H9 (cell line): ENCODE results near the gene NYAP1. TPM values are rescaled to one million over a fixed set of nuclear protein-coding genes. Genes with fewer than 3 reads are reported as not detected.

Experiments
- DNase-seq: peaks from one replicate; pipeline ENCODE4 v3.0.0-alpha.2; 2017
- H2AFZ ChIP-seq: one replicate; pipeline ENCODE4 v1.6.1; 2013; ENCODE audit warnings: mild to moderate bottlenecking, low read length, control low read depth, moderate library complexity
- H2AK5ac ChIP-seq: 2 replicates; pipeline ENCODE4 v1.6.1; 2013; ENCODE audit warnings: low read length, control low read depth, mixed read lengths; ENCODE audit not compliant: insufficient read length
- H2BK120ac ChIP-seq: one replicate; pipeline ENCODE4 v1.6.1; 2013; ENCODE audit warnings: low read depth, mild to moderate bottlenecking, low read length, control low read depth, inconsistent platforms; ENCODE audit not compliant: poor library complexity, severe bottlenecking
- H2BK12ac ChIP-seq: 2 replicates; pipeline ENCODE4 v1.6.1; 2013; ENCODE audit warnings: low read length, control low read depth, mixed read lengths, low read depth; ENCODE audit not compliant: insufficient read length
- H2BK15ac ChIP-seq: 2 replicates; pipeline ENCODE4 v1.6.1; 2013; ENCODE audit warnings: low read depth, low read length, control low read depth
- H2BK20ac ChIP-seq: one replicate; pipeline ENCODE4 v1.6.1; 2013; ENCODE audit warnings: low read depth, mild to moderate bottlenecking, low read length, control low read depth, inconsistent platforms; ENCODE audit not compliant: poor library complexity, severe bottlenecking
- H2BK5ac ChIP-seq: 2 replicates; pipeline ENCODE4 v1.6.1; 2013; ENCODE audit warnings: low read length, control low read depth, mixed read lengths; ENCODE audit not compliant: insufficient read length
- H3K14ac ChIP-seq: 2 replicates; pipeline ENCODE4 v1.6.1; 2013; ENCODE audit warnings: low read length, control low read depth; ENCODE audit not compliant: insufficient read depth
- H3K18ac ChIP-seq: 2 replicates; pipeline ENCODE4 v1.6.1; 2013; ENCODE audit warnings: low read depth, mild to moderate bottlenecking, mixed read lengths, low read length, control low read depth; ENCODE audit not compliant: insufficient read length
- H3K23ac ChIP-seq: 2 replicates; pipeline ENCODE4 v1.6.1; 2013; ENCODE audit warnings: low read length, control low read depth, mixed read lengths, low read depth; ENCODE audit not compliant: insufficient read length
- H3K23me2 ChIP-seq: 2 replicates; pipeline ENCODE4 v1.6.1; 2013; ENCODE audit warnings: low read depth, mild to moderate bottlenecking, mixed read lengths, low read length, control low read depth; ENCODE audit not compliant: insufficient read length, poor library complexity, severe bottlenecking
- H3K27ac ChIP-seq: 2 replicates; pipeline ENCODE4 v1.5.1; 2013; ENCODE audit warnings: low read length, control low read depth, mixed read lengths, low read depth; ENCODE audit not compliant: insufficient read length
- H3K27me3 ChIP-seq: 2 replicates; pipeline ENCODE4 v1.6.1; 2013; ENCODE audit warnings: low read length, control low read depth, inconsistent platforms; ENCODE audit not compliant: insufficient read depth
- H3K4ac ChIP-seq: 2 replicates; pipeline ENCODE4 v1.6.1; 2013; ENCODE audit warnings: low read depth, mild to moderate bottlenecking, control low read depth, inconsistent platforms, low read length, moderate library complexity
- H3K4me1 ChIP-seq: 2 replicates; pipeline ENCODE4 v1.6.1; 2013; ENCODE audit warnings: low read length, control low read depth, inconsistent platforms; ENCODE audit not compliant: insufficient read depth
- H3K4me2 ChIP-seq: 2 replicates; pipeline ENCODE4 v1.6.1; 2013; ENCODE audit warnings: low read length, control low read depth, mixed read lengths; ENCODE audit not compliant: insufficient read length, insufficient read depth
- H3K56ac ChIP-seq: 2 replicates; pipeline ENCODE4 v1.6.1; 2013; ENCODE audit warnings: low read depth, mild to moderate bottlenecking, mixed read lengths, low read length, control low read depth; ENCODE audit not compliant: insufficient read length
- H3K79me1 ChIP-seq: 2 replicates; pipeline ENCODE4 v1.6.1; 2013; ENCODE audit warnings: low read depth, mild to moderate bottlenecking, moderate library complexity, low read length, control low read depth, inconsistent platforms; ENCODE audit not compliant: insufficient read depth, poor library complexity, severe bottlenecking
- H3K79me2 ChIP-seq: 2 replicates; pipeline ENCODE4 v1.6.1; 2013; ENCODE audit warnings: low read length, control low read depth, inconsistent platforms; ENCODE audit not compliant: insufficient read depth
- H3K9ac ChIP-seq: 2 replicates; pipeline ENCODE4 v1.6.1; 2013; ENCODE audit warnings: low read length, control low read depth, mixed read lengths; ENCODE audit not compliant: insufficient read length; ENCODE audit errors: extremely low read depth
- H3K9me3 ChIP-seq: one replicate; pipeline ENCODE4 v1.6.1; 2013; ENCODE audit warnings: low read depth, low read length, inconsistent platforms; ENCODE audit not compliant: control insufficient read depth
- H3T11ph ChIP-seq: one replicate; pipeline ENCODE4 v1.6.1; 2013; ENCODE audit warnings: mild to moderate bottlenecking, low read length, control low read depth, inconsistent platforms
- H4K20me1 ChIP-seq: one replicate; pipeline ENCODE4 v1.6.1; 2013; ENCODE audit not compliant: control insufficient read depth, insufficient read length, insufficient read depth
- H4K5ac ChIP-seq: 2 replicates; pipeline ENCODE4 v1.6.1; 2013; ENCODE audit warnings: low read depth, mild to moderate bottlenecking, mixed read lengths, low read length, control low read depth; ENCODE audit not compliant: insufficient read length
- H4K8ac ChIP-seq: replicated peaks from 2 replicates; pipeline ENCODE4 v1.6.1; 2013; ENCODE audit warnings: low read length, control low read depth, mixed read lengths, low read depth; ENCODE audit not compliant: insufficient read length
- H4K91ac ChIP-seq: 2 replicates; pipeline ENCODE4 v1.6.1; 2013; ENCODE audit warnings: low read depth, mild to moderate bottlenecking, moderate library complexity, mixed read lengths, low read length, control low read depth; ENCODE audit not compliant: insufficient read length
- H3K27ac Mint-ChIP-seq, 3 experiments: 2 replicates in 2 of 3; 3 replicates in 1 of 3; pipeline ENCODE4 v1.8.0; 2020 to 2021; ENCODE audit warnings: mixed read lengths in 3 of 3, mild to moderate bottlenecking in 1 of 3, moderate library complexity in 1 of 3
- H3K27me3 Mint-ChIP-seq: 2 replicates; pipeline ENCODE4 v1.8.0; 2021; ENCODE audit warnings: low read depth, mild to moderate bottlenecking, moderate library complexity, mixed read lengths
- H3K36me3 Mint-ChIP-seq, 3 experiments: 2 replicates in 2 of 3; 3 replicates in 1 of 3; pipeline ENCODE4 v1.8.0; 2020 to 2021; ENCODE audit warnings: low read depth in 3 of 3, mixed read lengths in 3 of 3; ENCODE audit not compliant: insufficient read depth in 1 of 3
- H3K4me1 Mint-ChIP-seq, 2 experiments: 2 replicates each; pipeline ENCODE4 v1.8.0; 2020; ENCODE audit warnings: mixed read lengths in 2 of 2
- H3K4me3 Mint-ChIP-seq, 2 experiments: 2 replicates in 1 of 2; 3 replicates in 1 of 2; pipeline ENCODE4 v1.8.0; 2020 to 2021; ENCODE audit warnings: mild to moderate bottlenecking in 2 of 2, mixed read lengths in 2 of 2, moderate library complexity in 1 of 2
- H3K9me3 Mint-ChIP-seq, 2 experiments: 2 replicates in 1 of 2; 3 replicates in 1 of 2; pipeline ENCODE4 v1.8.0; 2020; ENCODE audit warnings: mild to moderate bottlenecking in 2 of 2, mixed read lengths in 2 of 2, moderate library complexity in 1 of 2
- WGBS: extraction: QIAGEN DNeasy Blood & Tissue Kit; methylation state at CpG from one replicate; pipeline ENCODE4 v1.1.7; 2013; ENCODE audit warnings: missing lambda C conversion rate, low lambda C conversion rate, mixed read lengths; ENCODE audit not compliant: insufficient read length; ENCODE audit errors: extremely low coverage; 5-methylcytosine and 5-hydroxymethylcytosine counted together
- total RNA-seq: library from RNA; stranded (reverse); gene quantifications from 2 replicates; pipeline ENCODE4 v1.2.1, GENCODE V29; 2021
- TF ChIP-seq, protein P1 (sequence below): fragments of 200-600 bp; sonication (generic); conservative IDR thresholded peaks from 3 replicates; pipeline ENCODE4 v1.8.0; 2021; ENCODE audit warnings: antibody characterized with exemption, mild to moderate bottlenecking

Gene NYAP1
- total RNA-seq, 1 experiment from 2014 or later: 3.2 TPM

DNA sequence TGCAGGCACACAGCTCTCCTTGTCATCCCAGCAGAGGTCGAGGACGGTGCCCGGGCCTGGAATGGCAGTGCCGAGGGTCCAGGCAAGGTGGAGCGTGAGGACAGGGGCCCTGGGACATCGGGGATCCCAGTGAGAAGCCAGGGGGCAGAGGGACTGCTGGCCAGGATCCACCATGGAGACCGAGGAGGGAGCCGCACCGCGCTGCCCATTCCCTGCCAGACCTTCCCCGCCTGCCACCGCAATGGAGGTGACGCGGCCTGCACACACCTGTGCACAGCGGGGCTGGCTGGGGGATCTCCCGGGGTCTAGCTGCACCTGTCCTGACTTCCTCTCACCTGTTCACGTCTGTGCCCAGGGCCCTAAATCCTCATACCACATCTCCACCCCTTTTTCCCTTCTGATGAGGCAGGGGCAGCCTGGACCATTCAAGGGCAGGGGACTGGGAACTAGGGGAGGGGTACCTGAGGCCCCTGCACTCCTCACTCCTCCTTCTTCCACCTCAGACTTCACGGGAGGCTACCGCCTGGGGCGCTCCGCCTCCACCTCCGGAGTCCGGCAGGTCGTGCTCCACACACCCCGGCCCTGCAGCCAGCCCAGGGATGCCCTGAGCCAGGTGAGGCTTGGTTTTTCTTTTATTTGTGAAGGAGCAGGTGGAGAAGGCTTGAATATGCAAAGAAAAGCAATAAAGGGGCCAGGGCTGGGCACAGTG lies 6.9 kb downstream of the NYAP1 start:
- Histone ChIP-seq H2BK120ac (no peak overlapping the region), H3K14ac (peak overlapping the region; percentile 14; the same call in 1 of the 2 replicates), H4K91ac (no peak overlapping the region), H2BK5ac (no peak overlapping the region), H3K23ac (no peak overlapping the region), H4K5ac (no peak overlapping the region), H3K18ac (peak overlapping the region; percentile 38), H3T11ph (no peak overlapping the region), H3K79me2 (no peaks in the 10 kb centered on the region), H3K9ac (no peak overlapping the region), H3K23me2 (peaks cover 3% of the 10 kb centered on the region), H2BK20ac (no peak overlapping the region), H3K27me3 (no peaks in the 10 kb centered on the region; the same call in 1 of the 2 replicates), H2AK5ac (no peak overlapping the region), H3K27ac (no peak overlapping the region), H3K56ac (no peak overlapping the region), H4K20me1 (no peaks in the 10 kb centered on the region), H2BK12ac (no peak overlapping the region), H4K8ac (no peak overlapping the region), H3K4ac (no peak overlapping the region), H3K9me3 (no peaks in the 10 kb centered on the region), H2AFZ (no peak overlapping the region), H2BK15ac (no peak overlapping the region), H3K79me1 (no peaks in the 10 kb centered on the region), H3K4me2 (no peak overlapping the region), H3K4me1 (0 out of 2 replicates have a peak, but pooled peaks cover 2% of the 10 kb centered on the region)
- Mint-ChIP-seq H3K9me3 (no peaks in the 10 kb centered on the region), H3K36me3 (peaks cover 0 to 12% (median 3%) of the 10 kb centered on the region in 3 experiments; a peak in 2 of 7 replicates), H3K27me3 (peaks cover 19% of the 10 kb centered on the region), H3K4me3 (no peak overlapping the region), H3K4me1 (peaks cover 17 to 45% of the 10 kb centered on the region in 2 experiments), H3K27ac (peak overlapping the region in 1 of 3 experiments; percentile 25; a peak in 1 of 7 replicates)
- WGBS: no CpG with 5 or more reads among the region's 25 CpGs
- DNase-seq: no peak
- TF ChIP-seq, protein P1, sequence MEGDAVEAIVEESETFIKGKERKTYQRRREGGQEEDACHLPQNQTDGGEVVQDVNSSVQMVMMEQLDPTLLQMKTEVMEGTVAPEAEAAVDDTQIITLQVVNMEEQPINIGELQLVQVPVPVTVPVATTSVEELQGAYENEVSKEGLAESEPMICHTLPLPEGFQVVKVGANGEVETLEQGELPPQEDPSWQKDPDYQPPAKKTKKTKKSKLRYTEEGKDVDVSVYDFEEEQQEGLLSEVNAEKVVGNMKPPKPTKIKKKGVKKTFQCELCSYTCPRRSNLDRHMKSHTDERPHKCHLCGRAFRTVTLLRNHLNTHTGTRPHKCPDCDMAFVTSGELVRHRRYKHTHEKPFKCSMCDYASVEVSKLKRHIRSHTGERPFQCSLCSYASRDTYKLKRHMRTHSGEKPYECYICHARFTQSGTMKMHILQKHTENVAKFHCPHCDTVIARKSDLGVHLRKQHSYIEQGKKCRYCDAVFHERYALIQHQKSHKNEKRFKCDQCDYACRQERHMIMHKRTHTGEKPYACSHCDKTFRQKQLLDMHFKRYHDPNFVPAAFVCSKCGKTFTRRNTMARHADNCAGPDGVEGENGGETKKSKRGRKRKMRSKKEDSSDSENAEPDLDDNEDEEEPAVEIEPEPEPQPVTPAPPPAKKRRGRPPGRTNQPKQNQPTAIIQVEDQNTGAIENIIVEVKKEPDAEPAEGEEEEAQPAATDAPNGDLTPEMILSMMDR: no peak
